HepG2 (cell line): Measurements from ENCODE around the gene ADAMTS17. TPM values are rescaled to one million over a fixed set of nuclear protein-coding genes. Genes with fewer than 3 reads are reported as not detected.

Source experiments
- ATAC-seq: fragments of 200-7000 bp; cut with Tn5 transposase; 3 replicates; pipeline ENCODE4 v1.9.1; 2020; ENCODE audit warnings: mild to moderate bottlenecking, moderate library complexity
- BruUV-seq: library from RNA; stranded (reverse); fragments of 400-500 nt; replicated peaks from 2 replicates; lab custom pipeline; 2021; lab: Mats Ljungman, UMichigan
- CTCF ChIA-PET: fragments of 300-600 bp; formaldehyde crosslinking; extraction: SDS; loops from one replicate; lab custom pipeline; 2021; ENCODE audit warnings: low total read pairs, inconsistent platforms, low intra/inter-chr PET ratio; lab: Yijun Ruan, JAX
- POLR2A ChIA-PET: fragments of 350-600 bp; sonication (Branson Sonifier 250); formaldehyde crosslinking; loops from one replicate; lab custom pipeline; 2020; ENCODE audit warnings: antibody characterized with exemption, inconsistent platforms; lab: Yijun Ruan, JAX
- DNase-seq: peaks from one replicate; pipeline ENCODE4 v3.0.0-alpha.2; 2015; ENCODE audit warnings: low spot score
- FAIRE-seq: peaks from 3 replicates; lab custom pipeline; 2011; peaks lifted over from hg19 to GRCh38; lab: Jason Lieb, UNC
- H2AFZ ChIP-seq: one replicate; pipeline ENCODE4 v1.6.1; 2011; ENCODE audit warnings: low read length, inconsistent platforms
- H3K27ac ChIP-seq: fragments of 300-600 bp; 3 replicates; pipeline ENCODE4 v1.8.0; 2011; ENCODE audit warnings: mixed run types, mild to moderate bottlenecking, mixed read lengths, low read length, inconsistent platforms; ENCODE audit not compliant: insufficient read depth; ENCODE audit errors: extremely low read length
- H3K27me3 ChIP-seq, 2 experiments: fragments of 200-600 bp in 1 of 2; 2 replicates in 1 of 2; 3 replicates in 1 of 2; pipeline versions ENCODE4 v1.6.0 to v1.8.0; 2011; ENCODE audit warnings: low read length in 2 of 2, mild to moderate bottlenecking in 2 of 2, moderate library complexity in 2 of 2, inconsistent platforms in 1 of 2; ENCODE audit not compliant: insufficient read depth in 2 of 2, control insufficient read depth in 1 of 2
- H3K36me3 ChIP-seq, 2 experiments: fragments of 200-600 bp in 1 of 2; replicated peaks in 1 of 2; 2 replicates in 1 of 2; 3 replicates in 1 of 2; pipeline versions ENCODE4 v1.5.1 to v1.8.0; 2011; ENCODE audit warnings: low read length in 2 of 2, inconsistent platforms in 1 of 2; ENCODE audit not compliant: insufficient read depth in 2 of 2, control insufficient read depth in 1 of 2
- H3K4me1 ChIP-seq: 2 replicates; pipeline ENCODE4 v1.5.1; 2012; ENCODE audit warnings: low read length, inconsistent platforms; ENCODE audit not compliant: insufficient read depth
- H3K4me2 ChIP-seq: 2 replicates; pipeline ENCODE4 v1.6.0; 2011; ENCODE audit warnings: low read depth, low read length, inconsistent platforms
- H3K4me3 ChIP-seq, 3 experiments: fragments of 200-600 bp in 1 of 3; sonication (generic), shearing (Covaris generic) in 1 of 3; replicated peaks in 1 of 3; 2 replicates each; pipeline ENCODE4 v1.5.1; 2011 to 2016; ENCODE audit warnings: low read length in 3 of 3, inconsistent platforms in 2 of 3, low read depth in 2 of 3, mild to moderate bottlenecking in 2 of 3, control low read depth in 1 of 3, mixed read lengths in 1 of 3; ENCODE audit not compliant: insufficient read depth in 1 of 3
- H3K79me2 ChIP-seq: one replicate; pipeline ENCODE4 v1.6.1; 2011; ENCODE audit warnings: low read length, inconsistent platforms; ENCODE audit not compliant: insufficient read depth
- H3K9ac ChIP-seq: 2 replicates; pipeline ENCODE4 v1.6.0; 2011; ENCODE audit warnings: mild to moderate bottlenecking, low read depth, low read length, inconsistent platforms; ENCODE audit not compliant: insufficient read depth
- H3K9me3 ChIP-seq: 2 replicates; pipeline ENCODE4 v1.5.1; 2012; ENCODE audit warnings: mild to moderate bottlenecking, low read length
- H4K20me1 ChIP-seq: 2 replicates; pipeline ENCODE4 v1.6.0; 2011; ENCODE audit warnings: inconsistent platforms, mild to moderate bottlenecking, low read length, moderate library complexity; ENCODE audit not compliant: insufficient read depth
- LCORL ChIP-seq, 2 experiments: fragments of 450-650 bp in 1 of 2; sonication (generic) in 1 of 2; formaldehyde crosslinking in 1 of 2; IDR thresholded peaks; 2 replicates each; pipeline versions ENCODE4 v1.5.0 to v1.6.1; 2017 to 2020; ENCODE audit warnings: antibody characterized with exemption in 1 of 2, missing genetic modification reagents in 1 of 2
- ZNF263 ChIP-seq: sonication (generic); formaldehyde crosslinking; IDR thresholded peaks from 2 replicates; pipeline ENCODE4 v1.4.0; 2020; ENCODE audit warnings: missing genetic modification reagents
- ZNF382 ChIP-seq: sonication (generic); formaldehyde crosslinking; IDR thresholded peaks from 2 replicates; pipeline ENCODE4 v1.5.0; 2020; ENCODE audit warnings: missing genetic modification reagents, mild to moderate bottlenecking, borderline replicate concordance
- ZNF446 ChIP-seq: sonication (generic); formaldehyde crosslinking; IDR thresholded peaks from 2 replicates; pipeline ENCODE4 v1.5.0; 2020; ENCODE audit warnings: mild to moderate bottlenecking, missing genetic modification reagents
- ZNF841 ChIP-seq: sonication (generic); formaldehyde crosslinking; IDR thresholded peaks from 2 replicates; pipeline ENCODE4 v1.8.1; 2023; ENCODE audit warnings: missing genetic modification reagents, borderline replicate concordance
- WGBS: methylation state at CpG from one replicate; pipeline ENCODE4 v1.1.6; 2017; ENCODE audit warnings: low lambda C conversion rate; 5-methylcytosine and 5-hydroxymethylcytosine counted together
- in situ Hi-C: cut with HindIII; loops from 2 replicates; pipeline ENCODE4 v1.10.0; 2017; ENCODE audit warnings: low pct_unique_long_range_greater_than_20kb; ENCODE audit not compliant: extremely low pct_ligation_motif_present
- intact Hi-C: fragments of 100-400 bp; cut with micrococcal nuclease; formaldehyde crosslinking; loops from one replicate; pipeline ENCODE4 v1.10.0; 2022; ENCODE audit not compliant: unreplicated experiment
- polyA plus RNA-seq, 8 experiments: library from polyadenylated mRNA; depleted of rRNA in 3 of 8; stranded (reverse) in 7 of 8; unstranded in 1 of 8; fragments of >200 nt; fragmentation: Illumina TruSeq in 4 of 8; extraction: Trizol in 4 of 8; gene quantifications; 2 replicates each; pipeline versions ENCODE4 v1.2.1 to v1.2.3, GENCODE V29; 2011 to 2016; ENCODE audit warnings: low read depth in 4 of 8, missing spikeins in 1 of 8, mixed read lengths in 1 of 8; ENCODE audit not compliant: insufficient read depth in 1 of 8
- total RNA-seq, 5 experiments: library from RNA; depleted of rRNA; stranded (reverse); fragments of >200 nt; fragmentation: Illumina TruSeq; extraction: Trizol; gene quantifications; 2 replicates each; pipeline ENCODE4 v1.2.3, GENCODE V29; 2016; ENCODE audit warnings: low read depth in 1 of 5
- TF ChIP-seq, protein P1 (sequence below): sonication (generic); formaldehyde crosslinking; IDR thresholded peaks from 2 replicates; pipeline ENCODE4 v1.4.0; 2020; ENCODE audit warnings: missing genetic modification reagents
- TF ChIP-seq, protein P2 (sequence below): sonication (generic); formaldehyde crosslinking; IDR thresholded peaks from 2 replicates; pipeline ENCODE4 v1.4.0; 2020; ENCODE audit warnings: missing genetic modification reagents
- TF ChIP-seq, protein P3 (sequence below): IDR thresholded peaks from 2 replicates; pipeline ENCODE4 v1.6.1; 2012; ENCODE audit warnings: inconsistent platforms
- TF ChIP-seq, protein P4 (sequence below): sonication (generic); formaldehyde crosslinking; IDR thresholded peaks from 2 replicates; pipeline ENCODE4 v1.5.0; 2020; ENCODE audit warnings: missing genetic modification reagents, mild to moderate bottlenecking, borderline replicate concordance
- TF ChIP-seq, protein P5 (sequence below): sonication (generic); formaldehyde crosslinking; IDR thresholded peaks from 2 replicates; pipeline ENCODE4 v1.8.1; 2023; ENCODE audit warnings: mild to moderate bottlenecking, moderate library complexity, missing genetic modification reagents
- TF ChIP-seq, protein P6 (sequence below): sonication (generic); formaldehyde crosslinking; IDR thresholded peaks from 2 replicates; pipeline ENCODE4 v1.4.0; 2020; ENCODE audit warnings: missing genetic modification reagents
- TF ChIP-seq, protein P7 (sequence below): sonication (generic); formaldehyde crosslinking; conservative IDR thresholded peaks from 2 replicates; pipeline ENCODE4 v1.8.0; 2022; ENCODE audit warnings: mild to moderate bottlenecking, moderate library complexity, missing genetic modification reagents
- TF ChIP-seq, protein P8 (sequence below): sonication (generic); formaldehyde crosslinking; IDR thresholded peaks from 2 replicates; pipeline ENCODE4 v1.8.0; 2022; ENCODE audit warnings: low read depth, missing genetic modification reagents

ADAMTS17 gene
- total and polyA plus RNA-seq, 2 of the 13 experiments (the other 11 are each of a cell fraction or from before 2014, with no cell fraction given): 0.02 to 0.04 TPM

DNA sequence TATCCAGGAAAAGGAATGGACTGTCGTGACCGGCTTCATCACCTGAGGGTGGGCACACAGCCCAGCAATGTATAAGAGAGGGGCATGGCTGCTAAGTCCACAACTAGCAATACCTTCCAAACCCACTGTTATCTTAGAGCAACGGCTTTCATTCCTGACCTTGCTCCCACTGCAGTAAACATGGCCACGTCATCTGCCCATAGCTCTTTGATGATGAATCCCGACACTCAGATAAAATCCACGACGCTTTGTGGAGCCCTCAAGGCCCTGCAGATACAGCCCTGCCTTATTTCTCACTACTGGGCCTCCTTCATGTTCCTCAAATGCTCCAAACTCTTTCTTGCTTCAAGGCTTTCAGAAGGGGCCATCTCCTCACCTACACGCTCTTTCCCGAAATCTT lies 114.0 kb downstream of the ADAMTS17 start:
- POLR2A ChIA-PET: no interaction called here
- CTCF ChIA-PET: no interaction called here
- no peak for ATAC-seq
- TF ChIP-seq ZNF382 (CRISPR knock-in tag) (no peak), LCORL (IDR thresholded peaks at IDR 0.05) (no peak), LCORL (CRISPR knock-in tag; IDR thresholded peaks at IDR 0.05) (no peak), ZNF841 (CRISPR knock-in tag) (no peak), ZNF263 (no peak), ZNF446 (CRISPR knock-in tag) (no peak)
- TF ChIP-seq, protein P1, sequence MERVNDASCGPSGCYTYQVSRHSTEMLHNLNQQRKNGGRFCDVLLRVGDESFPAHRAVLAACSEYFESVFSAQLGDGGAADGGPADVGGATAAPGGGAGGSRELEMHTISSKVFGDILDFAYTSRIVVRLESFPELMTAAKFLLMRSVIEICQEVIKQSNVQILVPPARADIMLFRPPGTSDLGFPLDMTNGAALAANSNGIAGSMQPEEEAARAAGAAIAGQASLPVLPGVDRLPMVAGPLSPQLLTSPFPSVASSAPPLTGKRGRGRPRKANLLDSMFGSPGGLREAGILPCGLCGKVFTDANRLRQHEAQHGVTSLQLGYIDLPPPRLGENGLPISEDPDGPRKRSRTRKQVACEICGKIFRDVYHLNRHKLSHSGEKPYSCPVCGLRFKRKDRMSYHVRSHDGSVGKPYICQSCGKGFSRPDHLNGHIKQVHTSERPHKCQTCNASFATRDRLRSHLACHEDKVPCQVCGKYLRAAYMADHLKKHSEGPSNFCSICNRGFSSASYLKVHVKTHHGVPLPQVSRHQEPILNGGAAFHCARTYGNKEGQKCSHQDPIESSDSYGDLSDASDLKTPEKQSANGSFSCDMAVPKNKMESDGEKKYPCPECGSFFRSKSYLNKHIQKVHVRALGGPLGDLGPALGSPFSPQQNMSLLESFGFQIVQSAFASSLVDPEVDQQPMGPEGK (CRISPR knock-in tag): no peak
- TF ChIP-seq, protein P2, sequence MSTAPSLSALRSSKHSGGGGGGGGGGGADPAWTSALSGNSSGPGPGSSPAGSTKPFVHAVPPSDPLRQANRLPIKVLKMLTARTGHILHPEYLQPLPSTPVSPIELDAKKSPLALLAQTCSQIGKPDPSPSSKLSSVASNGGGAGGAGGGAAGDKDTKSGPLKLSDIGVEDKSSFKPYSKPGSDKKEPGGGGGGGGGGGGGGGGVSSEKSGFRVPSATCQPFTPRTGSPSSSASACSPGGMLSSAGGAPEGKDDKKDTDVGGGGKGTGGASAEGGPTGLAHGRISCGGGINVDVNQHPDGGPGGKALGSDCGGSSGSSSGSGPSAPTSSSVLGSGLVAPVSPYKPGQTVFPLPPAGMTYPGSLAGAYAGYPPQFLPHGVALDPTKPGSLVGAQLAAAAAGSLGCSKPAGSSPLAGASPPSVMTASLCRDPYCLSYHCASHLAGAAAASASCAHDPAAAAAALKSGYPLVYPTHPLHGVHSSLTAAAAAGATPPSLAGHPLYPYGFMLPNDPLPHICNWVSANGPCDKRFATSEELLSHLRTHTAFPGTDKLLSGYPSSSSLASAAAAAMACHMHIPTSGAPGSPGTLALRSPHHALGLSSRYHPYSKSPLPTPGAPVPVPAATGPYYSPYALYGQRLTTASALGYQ (CRISPR knock-in tag): no peak
- TF ChIP-seq, protein P3, sequence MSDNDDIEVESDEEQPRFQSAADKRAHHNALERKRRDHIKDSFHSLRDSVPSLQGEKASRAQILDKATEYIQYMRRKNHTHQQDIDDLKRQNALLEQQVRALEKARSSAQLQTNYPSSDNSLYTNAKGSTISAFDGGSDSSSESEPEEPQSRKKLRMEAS: no peak
- TF ChIP-seq, protein P4, sequence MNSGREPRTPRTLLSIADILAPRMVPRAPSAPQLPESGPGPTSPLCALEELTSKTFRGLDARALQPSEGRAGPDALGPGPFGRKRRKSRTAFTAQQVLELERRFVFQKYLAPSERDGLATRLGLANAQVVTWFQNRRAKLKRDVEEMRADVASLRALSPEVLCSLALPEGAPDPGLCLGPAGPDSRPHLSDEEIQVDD (CRISPR knock-in tag): no peak
- TF ChIP-seq, protein P5, sequence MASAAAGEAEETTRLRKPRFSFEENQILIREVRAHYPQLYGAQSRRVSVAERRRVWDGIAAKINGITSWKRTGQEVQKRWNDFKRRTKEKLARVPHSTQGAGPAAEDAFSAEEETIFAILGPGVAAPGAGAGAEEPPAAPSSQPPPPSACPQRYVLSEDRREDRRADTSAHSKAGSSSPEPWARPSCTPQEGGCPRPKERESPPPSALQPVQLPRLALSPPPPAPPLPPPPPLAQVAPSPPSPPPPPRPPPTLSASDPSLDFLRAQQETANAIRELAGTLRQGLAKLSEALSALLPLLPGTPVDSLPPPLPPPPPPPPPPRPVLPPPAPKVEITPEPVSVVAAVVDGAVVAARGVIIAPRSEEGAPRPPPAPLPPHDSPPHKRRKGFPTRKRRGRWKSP (CRISPR knock-in tag): no peak
- TF ChIP-seq, protein P6, sequence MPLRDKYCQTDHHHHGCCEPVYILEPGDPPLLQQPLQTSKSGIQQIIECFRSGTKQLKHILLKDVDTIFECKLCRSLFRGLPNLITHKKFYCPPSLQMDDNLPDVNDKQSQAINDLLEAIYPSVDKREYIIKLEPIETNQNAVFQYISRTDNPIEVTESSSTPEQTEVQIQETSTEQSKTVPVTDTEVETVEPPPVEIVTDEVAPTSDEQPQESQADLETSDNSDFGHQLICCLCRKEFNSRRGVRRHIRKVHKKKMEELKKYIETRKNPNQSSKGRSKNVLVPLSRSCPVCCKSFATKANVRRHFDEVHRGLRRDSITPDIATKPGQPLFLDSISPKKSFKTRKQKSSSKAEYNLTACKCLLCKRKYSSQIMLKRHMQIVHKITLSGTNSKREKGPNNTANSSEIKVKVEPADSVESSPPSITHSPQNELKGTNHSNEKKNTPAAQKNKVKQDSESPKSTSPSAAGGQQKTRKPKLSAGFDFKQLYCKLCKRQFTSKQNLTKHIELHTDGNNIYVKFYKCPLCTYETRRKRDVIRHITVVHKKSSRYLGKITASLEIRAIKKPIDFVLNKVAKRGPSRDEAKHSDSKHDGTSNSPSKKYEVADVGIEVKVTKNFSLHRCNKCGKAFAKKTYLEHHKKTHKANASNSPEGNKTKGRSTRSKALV (CRISPR knock-in tag): no peak
- TF ChIP-seq, protein P7, sequence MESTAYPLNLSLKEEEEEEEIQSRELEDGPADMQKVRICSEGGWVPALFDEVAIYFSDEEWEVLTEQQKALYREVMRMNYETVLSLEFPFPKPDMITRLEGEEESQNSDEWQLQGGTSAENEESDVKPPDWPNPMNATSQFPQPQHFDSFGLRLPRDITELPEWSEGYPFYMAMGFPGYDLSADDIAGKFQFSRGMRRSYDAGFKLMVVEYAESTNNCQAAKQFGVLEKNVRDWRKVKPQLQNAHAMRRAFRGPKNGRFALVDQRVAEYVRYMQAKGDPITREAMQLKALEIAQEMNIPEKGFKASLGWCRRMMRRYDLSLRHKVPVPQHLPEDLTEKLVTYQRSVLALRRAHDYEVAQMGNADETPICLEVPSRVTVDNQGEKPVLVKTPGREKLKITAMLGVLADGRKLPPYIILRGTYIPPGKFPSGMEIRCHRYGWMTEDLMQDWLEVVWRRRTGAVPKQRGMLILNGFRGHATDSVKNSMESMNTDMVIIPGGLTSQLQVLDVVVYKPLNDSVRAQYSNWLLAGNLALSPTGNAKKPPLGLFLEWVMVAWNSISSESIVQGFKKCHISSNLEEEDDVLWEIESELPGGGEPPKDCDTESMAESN: no peak
- TF ChIP-seq, protein P8, sequence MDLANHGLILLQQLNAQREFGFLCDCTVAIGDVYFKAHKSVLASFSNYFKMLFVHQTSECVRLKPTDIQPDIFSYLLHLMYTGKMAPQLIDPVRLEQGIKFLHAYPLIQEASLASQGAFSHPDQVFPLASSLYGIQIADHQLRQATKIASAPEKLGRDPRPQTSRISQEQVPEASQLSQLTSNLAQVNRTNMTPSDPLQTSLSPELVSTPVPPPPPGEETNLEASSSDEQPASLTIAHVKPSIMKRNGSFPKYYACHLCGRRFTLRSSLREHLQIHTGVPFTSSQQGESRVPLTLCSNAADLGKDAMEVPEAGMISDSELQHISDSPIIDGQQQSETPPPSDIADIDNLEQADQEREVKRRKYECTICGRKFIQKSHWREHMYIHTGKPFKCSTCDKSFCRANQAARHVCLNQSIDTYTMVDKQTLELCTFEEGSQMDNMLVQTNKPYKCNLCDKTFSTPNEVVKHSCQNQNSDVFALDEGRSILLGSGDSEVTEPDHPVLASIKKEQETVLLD (CRISPR knock-in tag): no peak

More for the DNA sequence above, 114.0 kb downstream of the ADAMTS17 start:
- Histone ChIP-seq H3K4me3 (no peak overlapping the region), H3K9ac (no peak overlapping the region), H2AFZ (no peak overlapping the region), H3K9me3 (no peaks in the 10 kb centered on the region), H3K36me3 (no peaks in the 10 kb centered on the region), H3K4me1 (no peaks in the 10 kb centered on the region), H3K27ac (no peak overlapping the region), H3K4me2 (no peak overlapping the region), H3K79me2 (no peaks in the 10 kb centered on the region), H4K20me1 (no peaks in the 10 kb centered on the region), H3K27me3 (no peaks in the 10 kb centered on the region; a peak in 1 of 5 replicates)
- FAIRE-seq: no peak
- 47% methylated on average over 7 of the region's 9 CpGs for WGBS
- in situ Hi-C loops (no loop called here), intact Hi-C loops (no loop called here)
- DNase-seq: no peak
- no TSS peak for BruUV-seq
